ENCODE measurements around the gene TEX50.
"Not testable (repeated sequence)": the region's sequence is repeated elsewhere in the genome, so short reads cannot be mapped to it uniquely, and the experiment has no call there.

Gene TEX50

GRCh38 chr1:173661763-173662162 is 26.6 kb downstream of the TEX50 start:
- no peak for DNase-seq (ENCODE audit: low read depth in 2 of 2)

GRCh38 chr1:173663159-173663558 is 28.0 kb downstream of the TEX50 start:
- no peak for DNase-seq (ENCODE audit: low read depth in 2 of 2)

GRCh38 chr1:173666646-173667045 is 31.5 kb downstream of the TEX50 start:
- no peak for DNase-seq (ENCODE audit: low read depth in 2 of 2)

- peak in 1 of 2 experiments; percentile 6 for DNase-seq (ENCODE audit: low read depth in 2 of 2)
These were observed 34.4 kb downstream of the TEX50 start, which contains the start of gene ANKRD45 for GRCh38 chr1:173669491-173669941. Gene ANKRD45 (minus strand): TSS chr1:173669851. CDS start chr1:173659418, 10,433 bp downstream.

GRCh38 chr1:173674496-173674895 is 39.4 kb downstream of the TEX50 start:
- DNase-seq (ENCODE audit: low read depth in 2 of 2), result not testable (repeated sequence)

- not testable (repeated sequence) for DNase-seq (ENCODE audit: low read depth in 2 of 2)
These were observed 45.0 kb downstream of the TEX50 start for GRCh38 chr1:173680152-173680551.

- no peak for DNase-seq (ENCODE audit: low read depth in 2 of 2)
These were observed 47.0 kb downstream of the TEX50 start for GRCh38 chr1:173682184-173682583.

- not testable (repeated sequence) for DNase-seq (ENCODE audit: low read depth in 2 of 2)
These were observed 48.7 kb downstream of the TEX50 start for GRCh38 chr1:173683838-173684237.

GRCh38 chr1:173685121-173685520 is 50.0 kb downstream of the TEX50 start:
- DNase-seq (ENCODE audit: low read depth in 2 of 2), result not testable (repeated sequence)
